Measurements from ENCODE around the gene SNX13.

DNA sequence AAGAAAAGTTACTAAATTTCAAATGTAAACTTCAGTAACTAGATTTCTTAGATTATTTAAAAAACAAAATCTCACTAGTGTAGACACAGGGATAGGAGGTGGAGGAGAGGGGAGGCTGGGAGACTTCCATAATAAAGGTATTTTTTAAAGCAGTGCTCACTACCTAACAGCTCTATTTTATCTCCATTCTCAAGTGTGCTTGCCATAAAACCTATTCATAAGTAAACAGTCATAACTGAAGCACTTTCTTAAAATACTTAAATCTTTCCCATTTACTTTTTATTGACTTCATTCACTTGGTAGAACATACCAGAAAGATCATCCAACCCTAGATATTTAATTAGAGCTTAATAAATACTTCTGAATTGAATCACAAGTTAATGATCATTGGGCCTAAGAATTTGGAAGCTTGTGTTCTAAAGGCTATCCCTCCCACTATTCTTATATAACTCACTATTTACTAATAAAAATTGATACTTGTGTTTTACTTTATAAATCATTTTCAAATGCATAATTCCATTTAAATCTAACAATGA, 107.4 kb downstream of the SNX13 start:
- TF ChIP-seq POLR2A (IDR thresholded peaks at IDR 0.05; ENCODE audit: extremely low read depth, insufficient read length) (no peak), CTCF (IDR thresholded peaks at IDR 0.05; ENCODE audit: low read depth, low read length) (no peak)
